HG03354 (cell line): ENCODE data around the gene FBL.
"Not testable (repeated sequence)": the region's sequence is repeated elsewhere in the genome, so short reads cannot be mapped to it uniquely, and the experiment has no call there.

Experiments used
- ATAC-seq: cut with Tn5 transposase; IDR thresholded peaks from one replicate; pipeline ENCODE4 v1.9.1; 2021; ENCODE audit warnings: mild to moderate bottlenecking; ENCODE audit not compliant: unreplicated experiment, poor library complexity, severe bottlenecking

FBL gene

DNA sequence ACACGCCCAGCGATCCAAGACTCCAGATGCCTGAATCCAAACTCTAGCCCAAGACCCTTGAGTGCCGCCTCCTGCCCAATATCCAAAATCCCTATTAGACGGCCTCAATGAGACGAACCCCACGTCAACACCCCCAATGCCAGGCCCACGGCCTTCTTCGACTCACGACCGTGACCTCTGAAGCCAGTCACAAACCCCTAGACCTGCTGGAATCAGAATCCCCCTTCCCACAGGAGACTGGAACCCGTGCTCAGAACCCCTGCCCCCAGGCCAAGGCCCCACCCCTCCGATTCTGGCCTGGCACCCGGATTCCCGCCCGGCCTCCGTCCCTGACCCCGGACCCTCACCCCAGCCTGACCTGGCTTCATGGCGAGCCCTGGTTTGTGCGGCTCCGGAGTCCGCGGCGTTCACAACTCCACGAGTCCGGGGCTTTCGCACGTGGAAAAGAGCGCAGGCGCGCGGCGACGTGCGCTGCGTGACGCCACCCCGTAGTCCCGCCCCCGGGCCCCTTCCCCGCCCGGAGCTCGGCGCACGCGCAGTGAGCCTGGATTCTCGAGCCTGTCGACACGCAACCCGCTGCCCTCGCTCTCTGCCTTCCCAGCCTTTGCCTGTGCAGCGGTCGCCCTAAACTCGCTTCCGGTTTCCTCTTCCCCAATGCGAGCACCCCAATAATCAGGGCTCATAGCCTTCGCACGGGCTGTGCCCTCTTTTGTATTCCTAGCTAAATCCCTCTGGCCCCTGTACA lies at the start of gene FBL:
FBL (minus strand) TSS at position 447 of the 745 bp plus-strand sequence; CDS start at position 368, 79 bp downstream.
- peak; percentile 78 for ATAC-seq

GRCh38 chr19:39895096-39895495 lies 48.9 kb upstream of the FBL start:
- ATAC-seq = not testable (repeated sequence)

DNA sequence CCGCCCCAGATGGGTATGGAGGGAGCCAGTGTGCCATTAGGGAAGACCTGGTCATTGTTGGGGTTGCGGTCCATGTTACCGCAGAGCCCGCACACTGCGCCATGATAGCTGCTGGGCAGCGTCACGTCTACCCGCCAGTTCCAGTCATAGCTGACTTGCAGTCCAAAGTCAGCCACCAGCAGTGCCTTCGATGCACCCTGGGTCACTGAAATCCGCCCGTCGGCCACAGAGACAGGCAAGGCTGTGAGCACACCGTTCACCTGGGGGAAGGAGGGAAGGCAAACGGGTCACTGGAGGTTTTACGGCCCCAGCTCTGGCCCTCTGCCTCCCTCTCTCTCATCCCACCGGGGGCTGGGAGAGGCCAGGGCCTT lies 48.0 kb upstream of the FBL start:
- not testable (repeated sequence) for ATAC-seq

DNA sequence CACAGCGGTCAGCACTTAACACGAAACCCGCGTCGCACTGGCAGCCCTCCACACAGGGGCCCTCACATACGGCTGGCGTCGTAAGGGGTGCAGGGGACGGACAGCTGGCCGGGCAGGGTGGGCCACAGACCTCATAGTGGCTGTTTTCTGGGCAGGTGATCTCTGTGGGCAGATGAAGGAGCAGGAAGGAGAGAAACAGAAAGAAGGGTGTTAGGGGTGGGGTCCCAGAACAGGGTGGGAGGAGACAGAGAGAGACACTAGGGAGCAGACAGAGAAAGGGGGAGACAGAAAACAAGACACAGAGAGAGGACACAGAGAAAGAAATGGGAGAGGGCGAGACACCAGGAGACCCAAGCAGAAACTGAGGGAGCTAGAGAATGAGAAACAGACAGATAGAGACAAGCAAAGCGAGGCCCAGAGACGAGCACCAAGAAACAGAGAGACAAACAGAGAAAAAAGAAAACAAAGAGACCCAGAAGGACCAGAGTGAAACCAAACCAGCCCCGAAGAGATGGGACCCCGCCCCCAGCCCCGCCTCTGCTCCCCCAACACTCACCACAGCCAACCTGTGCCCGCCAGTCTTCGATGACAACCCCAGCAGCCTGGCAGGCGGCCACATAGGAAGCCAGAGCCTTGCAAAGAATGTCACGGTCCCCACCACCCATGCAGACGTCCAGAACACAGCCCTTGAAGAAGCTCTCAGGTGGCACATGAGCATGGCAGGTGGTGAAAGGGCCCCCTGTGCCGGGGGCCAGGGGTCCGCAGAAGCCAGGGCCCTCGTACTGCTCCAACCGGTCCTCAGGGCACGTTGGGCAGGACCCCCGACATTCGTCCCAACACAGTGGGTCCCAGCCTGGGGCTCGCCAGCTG lies 47.4 kb upstream of the FBL start:
- not testable (repeated sequence) for ATAC-seq

- not testable (repeated sequence) for ATAC-seq
Measured at GRCh38 chr19:39892506-39892902, 46.3 kb upstream of the FBL start.

DNA sequence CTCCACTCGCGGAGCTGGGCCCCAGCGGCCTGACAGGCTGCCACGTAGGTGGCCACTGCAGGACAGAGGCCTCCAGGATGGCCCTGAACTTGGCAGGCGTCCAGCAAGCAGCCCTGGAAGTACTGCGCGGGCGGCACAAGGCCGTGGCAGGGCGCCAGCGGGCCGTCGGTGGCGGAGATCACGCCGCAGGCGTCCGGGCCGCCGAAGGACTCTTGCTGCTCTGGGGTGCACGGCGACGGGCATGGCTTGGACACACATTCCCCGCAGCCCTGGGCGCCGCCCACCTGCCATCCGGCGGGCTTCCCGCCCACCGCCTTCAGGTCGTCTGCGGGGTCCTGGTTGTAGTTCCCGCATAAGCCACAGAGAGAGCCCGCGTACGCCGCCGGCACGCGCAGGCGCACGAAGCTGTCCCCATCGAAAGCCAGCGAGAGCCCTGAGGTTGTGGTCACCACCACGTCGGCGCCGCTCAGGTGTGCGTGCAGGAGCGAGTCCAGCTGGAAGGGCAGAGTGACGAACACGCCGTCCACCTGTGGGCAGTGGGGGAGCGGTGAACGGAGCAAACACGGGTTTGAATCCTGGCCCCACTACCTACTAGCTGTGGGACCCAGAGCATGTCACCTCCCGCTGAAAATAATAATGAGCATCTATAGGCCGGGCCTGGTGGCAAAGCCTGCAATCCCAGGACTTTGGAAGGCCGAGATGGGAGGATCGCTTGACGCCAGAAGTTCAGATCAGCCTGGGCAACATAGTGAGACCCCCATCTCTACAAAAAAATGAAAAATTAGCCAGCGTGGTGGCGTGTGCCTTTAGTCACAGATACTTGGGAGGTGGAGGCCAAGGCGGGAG lies 45.7 kb upstream of the FBL start:
- not testable (repeated sequence) for ATAC-seq

- no peak for ATAC-seq
Measured at GRCh38 chr19:39890755-39891551, 44.8 kb upstream of the FBL start.

DNA sequence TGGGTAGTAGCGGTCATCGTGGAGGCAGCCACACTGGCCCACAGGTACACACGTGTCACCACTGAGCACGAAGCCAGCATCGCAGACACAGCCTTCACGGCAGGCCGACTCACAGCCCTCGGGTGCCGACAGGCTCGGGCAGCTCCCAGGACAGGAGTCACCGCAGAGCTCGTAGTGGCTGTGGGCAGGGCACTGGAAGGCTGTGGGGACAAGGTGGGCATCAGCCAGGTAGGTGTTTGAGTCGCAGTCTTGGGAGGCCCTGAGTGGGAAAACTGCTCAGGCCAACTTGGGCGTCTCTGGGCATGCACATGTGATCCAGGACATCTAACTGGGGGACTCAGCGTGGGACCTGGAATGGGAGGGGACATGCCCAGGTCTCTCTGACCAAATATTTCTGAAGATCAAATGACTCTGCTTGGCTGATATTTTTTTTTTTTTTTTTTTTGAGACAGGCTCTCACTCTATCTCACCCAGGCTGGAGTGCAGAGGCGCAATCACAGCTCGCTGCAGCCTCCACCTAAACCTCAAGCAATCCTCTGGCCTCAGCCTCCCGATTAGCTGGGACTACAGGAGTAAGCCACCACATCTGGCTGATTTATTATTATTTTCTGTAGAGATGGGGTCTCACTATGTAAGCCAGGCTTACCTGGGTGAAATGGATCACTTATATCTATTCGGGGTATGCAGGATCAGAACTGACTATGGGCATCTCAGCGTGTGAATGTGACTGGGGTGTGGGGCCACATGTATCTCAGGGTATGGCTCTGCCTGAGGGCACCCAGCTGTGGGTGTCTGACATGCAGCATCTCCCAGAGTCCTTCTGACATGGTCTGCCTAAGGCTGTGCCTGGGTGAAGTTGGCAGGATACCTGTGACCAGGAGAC lies 43.9 kb upstream of the FBL start:
- ATAC-seq = not testable (repeated sequence)

- ATAC-seq = not testable (repeated sequence)
Measured at GRCh38 chr19:39887456-39887951, 41.3 kb upstream of the FBL start.

- not testable (repeated sequence) for ATAC-seq
Measured at GRCh38 chr19:39885821-39886554, 39.8 kb upstream of the FBL start.

DNA sequence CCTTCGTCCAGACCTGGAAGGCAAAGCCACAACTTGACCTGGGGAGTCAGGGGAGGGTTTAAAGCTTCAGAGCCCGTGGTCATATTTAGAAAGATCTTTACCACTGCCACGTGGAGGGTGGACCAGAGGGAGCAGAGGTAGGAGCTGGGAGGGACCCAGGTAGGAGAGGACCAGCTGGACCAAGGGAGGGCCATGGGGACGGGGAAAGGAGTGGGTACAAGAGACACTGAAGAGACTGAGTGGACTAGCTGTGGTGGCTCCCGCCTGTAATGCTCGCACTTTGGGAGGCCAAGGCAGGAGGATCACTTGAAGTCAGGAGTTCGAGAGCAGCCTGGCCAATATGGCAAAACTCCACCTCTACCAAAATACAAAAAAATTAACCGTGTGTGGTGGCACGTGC lies 38.5 kb upstream of the FBL start:
- ATAC-seq = not testable (repeated sequence)

GRCh38 chr19:39882645-39883044 lies 36.5 kb upstream of the FBL start:
- ATAC-seq = not testable (repeated sequence)

DNA sequence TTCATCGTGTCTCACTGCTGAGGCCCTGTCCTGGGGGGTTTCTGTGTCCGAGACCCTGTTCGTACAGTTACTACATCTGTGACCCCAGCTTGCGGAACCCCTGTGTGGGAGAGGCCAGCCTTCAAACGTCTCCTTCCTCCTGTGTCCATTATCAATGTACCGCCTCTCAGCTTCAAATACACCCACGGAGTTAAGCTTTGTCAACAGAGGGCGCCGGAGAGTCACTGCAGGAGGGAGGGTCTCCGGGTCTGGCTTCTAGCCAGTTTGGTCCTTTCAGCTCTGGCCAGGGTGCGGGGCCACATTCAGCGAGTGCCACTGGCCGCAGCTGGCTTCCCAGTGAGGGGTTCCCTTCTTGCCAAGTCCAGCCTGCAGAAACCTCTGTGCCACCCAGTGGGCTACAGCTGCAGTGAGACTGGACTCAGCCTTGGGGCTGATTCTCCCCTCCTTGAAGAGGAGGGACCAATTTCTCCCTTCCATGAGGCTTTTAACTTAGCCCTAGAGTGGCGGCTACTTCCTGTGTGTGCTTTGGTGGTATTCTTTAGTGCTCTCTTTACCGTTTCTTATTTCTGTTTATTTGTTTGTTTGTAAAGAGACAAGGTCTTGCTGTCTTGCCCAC lies 35.4 kb upstream of the FBL start:
- peak; percentile 51 for ATAC-seq

GRCh38 chr19:39880241-39880640 lies 34.1 kb upstream of the FBL start:
- ATAC-seq = not testable (repeated sequence)

GRCh38 chr19:39879796-39880195 lies 33.6 kb upstream of the FBL start:
- ATAC-seq = not testable (repeated sequence)

DNA sequence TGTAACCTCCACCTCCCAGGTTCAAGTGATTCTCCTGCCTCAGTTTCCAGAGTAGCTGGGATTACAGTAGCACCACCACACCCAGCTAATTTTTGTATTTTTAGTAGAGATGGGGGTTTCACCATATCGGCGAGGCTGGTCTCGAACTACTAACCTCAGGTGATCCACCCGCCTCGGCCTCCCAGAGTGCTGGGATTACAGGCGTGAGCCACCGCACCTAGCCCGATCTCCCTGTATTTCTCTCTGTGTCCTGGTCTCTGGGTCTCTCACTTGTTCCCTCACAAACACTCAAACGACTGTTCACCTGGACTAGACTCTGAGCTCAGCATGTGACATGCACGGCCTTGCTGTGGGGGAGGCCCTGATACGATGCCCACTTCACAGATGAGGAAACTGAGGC lies 32.7 kb upstream of the FBL start:
- ATAC-seq = not testable (repeated sequence)

- no peak for ATAC-seq
Measured at GRCh38 chr19:39878398-39878797, 32.2 kb upstream of the FBL start.
